Small intestine (tissue), 7 donors: Measurements from ENCODE around the gene PLPP4. TPM values are rescaled to one million over a fixed set of nuclear protein-coding genes. Genes with fewer than 3 reads are reported as not detected.

Experiments
- DNase-seq, 2 donors: peaks; one replicate each; pipeline versions ENCODE4 v3.0.0 to v3.0.0-alpha.2; 2013
- FAIRE-seq: peaks from 2 replicates; lab custom pipeline; 2012; peaks lifted over from hg19 to GRCh38; lab: Jason Lieb, UNC
- H3K27ac ChIP-seq, 3 donors: one replicate each; pipeline ENCODE4 v1.5.1; 2013; ENCODE audit warnings: low read length in 2 of 3, mild to moderate bottlenecking in 2 of 3, control low read depth in 1 of 3, inconsistent platforms in 1 of 3, low read depth in 1 of 3, moderate library complexity in 1 of 3
- H3K27me3 ChIP-seq, 3 donors: one replicate each; pipeline ENCODE4 v1.6.1; 2013; ENCODE audit warnings: low read length in 3 of 3, inconsistent platforms in 1 of 3; ENCODE audit not compliant: control insufficient read depth in 3 of 3, insufficient read depth in 3 of 3
- H3K36me3 ChIP-seq, 3 donors: one replicate each; pipeline ENCODE4 v1.6.1; 2013; ENCODE audit warnings: low read length in 3 of 3, inconsistent platforms in 1 of 3, low read depth in 1 of 3, mild to moderate bottlenecking in 1 of 3, moderate library complexity in 1 of 3; ENCODE audit not compliant: control insufficient read depth in 3 of 3, insufficient read depth in 2 of 3
- H3K4me1 ChIP-seq, 3 donors: one replicate each; pipeline ENCODE4 v1.6.1; 2013; ENCODE audit warnings: low read length in 2 of 3, inconsistent platforms in 1 of 3, low read depth in 1 of 3, mild to moderate bottlenecking in 1 of 3, moderate library complexity in 1 of 3; ENCODE audit not compliant: control insufficient read depth in 3 of 3, insufficient read depth in 2 of 3
- H3K4me3 ChIP-seq, 3 donors: one replicate each; pipeline ENCODE4 v1.5.1; 2013; ENCODE audit warnings: low read length in 3 of 3, control low read depth in 1 of 3, inconsistent platforms in 1 of 3, low read depth in 1 of 3, mild to moderate bottlenecking in 1 of 3, moderate library complexity in 1 of 3
- H3K9me3 ChIP-seq, 2 donors: one replicate each; pipeline ENCODE4 v1.6.1; 2013; ENCODE audit warnings: low read depth in 1 of 2, low read length in 1 of 2; ENCODE audit not compliant: control insufficient read depth in 2 of 2, insufficient read depth in 1 of 2
- WGBS, 3 donors: extraction: QIAGEN DNeasy Blood & Tissue Kit; methylation state at CpG; one replicate each; pipeline ENCODE4 v1.1.7; 2013; 5-methylcytosine and 5-hydroxymethylcytosine counted together
- polyA plus RNA-seq, 4 donors: library from polyadenylated mRNA; stranded (reverse) in 3 of 4; unstranded in 1 of 4; fragments of 200-250 nt in 3 of 4; fragments of 120-200 nt in 1 of 4; gene quantifications; one replicate each; pipeline versions ENCODE4 v1.2.1 to v1.2.3, GENCODE V29; 2013
- donor health status: healthy with polysubstance abuse.
- donor health status: control.
- donor health status: control.
- donor health status: Bipolar disorder and iron deficiency.
- donor health status: healthy.

The PLPP4 gene
- polyA plus RNA-seq, 4 donors = 0.60 TPM; not detected in 3

DNA sequence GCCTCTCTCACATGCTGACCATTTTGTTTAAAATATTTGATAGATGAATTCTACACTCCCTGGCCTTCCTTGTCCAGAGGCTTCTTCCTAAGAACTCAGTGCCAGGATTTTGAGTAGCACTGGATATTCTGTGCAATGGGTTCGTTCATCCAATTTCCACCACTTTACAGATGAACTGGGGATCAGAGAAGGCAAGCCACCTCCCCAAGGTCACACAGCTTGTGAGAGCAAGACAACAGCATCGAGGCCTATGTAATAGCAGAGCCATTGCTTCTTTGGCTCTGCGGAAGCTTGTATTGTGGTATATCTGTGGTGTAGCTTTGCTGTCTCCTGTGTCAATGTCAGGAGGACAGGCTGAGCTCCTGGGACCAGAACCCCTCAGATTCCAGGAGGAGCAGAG is 140.9 kb downstream of the PLPP4 start:
- Histone ChIP-seq H3K36me3 (no peaks in the 10 kb centered on the region), H3K4me3 (no peak overlapping the region), H3K27me3 (peaks cover 0 to 2% (median 0%) of the 10 kb centered on the region in 3 donors), H3K4me1 (no peaks in the 10 kb centered on the region), H3K9me3 (no peaks in the 10 kb centered on the region), H3K27ac (no peak overlapping the region)
- DNase-seq (no peak), FAIRE-seq (no peak)
- 62 to 80% (median 65%) methylated on average over 3 of the region's 3 CpGs for WGBS, 3 donors

DNA sequence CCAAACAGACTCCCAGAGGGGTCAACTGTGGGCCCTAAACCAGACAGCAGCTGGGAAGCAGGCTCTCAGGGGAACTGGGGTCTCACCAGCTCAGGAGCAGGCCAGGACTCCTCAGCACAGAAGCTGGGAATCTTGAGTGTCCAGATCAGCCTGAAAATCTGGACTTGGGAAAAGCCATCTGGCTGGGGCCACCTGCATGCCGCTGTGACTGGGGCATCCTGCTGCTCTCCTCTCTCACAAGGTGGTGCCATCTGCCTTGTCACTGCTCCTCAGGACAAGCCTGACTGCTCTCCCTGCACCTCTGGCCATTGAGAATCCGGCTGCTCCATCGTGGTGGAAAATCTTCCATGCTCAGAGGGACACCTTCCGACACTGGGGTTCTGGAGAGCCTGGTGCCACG is 141.4 kb downstream of the PLPP4 start:
- Histone ChIP-seq H3K4me3 (no peak overlapping the region), H3K36me3 (no peaks in the 10 kb centered on the region), H3K27ac (no peak overlapping the region), H3K9me3 (no peaks in the 10 kb centered on the region), H3K4me1 (no peaks in the 10 kb centered on the region), H3K27me3 (peaks cover 0 to 2% (median 0%) of the 10 kb centered on the region in 3 donors)
- no peak for DNase-seq
- FAIRE-seq = no peak
- WGBS, 3 donors = 42 to 63% (median 55%) methylated on average over 5 of the region's 5 CpGs

DNA sequence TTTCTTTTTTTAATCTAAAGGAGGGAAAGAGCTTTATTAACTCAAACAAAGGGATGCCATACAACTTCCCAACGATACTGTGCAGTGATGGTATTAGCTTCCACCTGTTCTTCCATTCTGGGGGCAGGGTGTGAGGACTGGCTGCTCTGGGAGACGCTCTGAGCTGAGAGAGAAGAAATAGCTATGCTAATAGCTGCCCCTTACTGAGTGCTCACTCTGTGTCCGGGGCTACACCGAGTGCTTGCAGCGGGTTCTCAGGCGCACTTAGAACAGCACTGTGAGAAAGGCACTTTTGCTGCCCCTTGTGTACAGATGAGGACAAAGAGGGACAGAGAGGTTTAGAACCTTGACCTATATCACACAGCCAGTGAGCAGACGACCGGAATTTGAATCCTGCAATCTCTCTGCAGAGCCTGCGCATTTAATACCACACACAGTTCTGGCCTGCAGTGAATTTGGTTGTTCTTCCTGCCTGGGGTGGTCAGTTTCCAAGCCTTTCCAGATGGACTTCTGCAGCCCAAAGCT is 142.2 kb downstream of the PLPP4 start:
- DNase-seq (no peak), FAIRE-seq (no peak)
- Histone ChIP-seq H3K27ac (no peak overlapping the region), H3K27me3 (peaks cover 0 to 2% (median 0%) of the 10 kb centered on the region in 3 donors), H3K4me3 (no peak overlapping the region), H3K36me3 (no peaks in the 10 kb centered on the region), H3K9me3 (no peaks in the 10 kb centered on the region), H3K4me1 (no peaks in the 10 kb centered on the region)
- WGBS, 3 donors = 61 to 71% (median 66%) methylated on average over 9 of the region's 9 CpGs

DNA sequence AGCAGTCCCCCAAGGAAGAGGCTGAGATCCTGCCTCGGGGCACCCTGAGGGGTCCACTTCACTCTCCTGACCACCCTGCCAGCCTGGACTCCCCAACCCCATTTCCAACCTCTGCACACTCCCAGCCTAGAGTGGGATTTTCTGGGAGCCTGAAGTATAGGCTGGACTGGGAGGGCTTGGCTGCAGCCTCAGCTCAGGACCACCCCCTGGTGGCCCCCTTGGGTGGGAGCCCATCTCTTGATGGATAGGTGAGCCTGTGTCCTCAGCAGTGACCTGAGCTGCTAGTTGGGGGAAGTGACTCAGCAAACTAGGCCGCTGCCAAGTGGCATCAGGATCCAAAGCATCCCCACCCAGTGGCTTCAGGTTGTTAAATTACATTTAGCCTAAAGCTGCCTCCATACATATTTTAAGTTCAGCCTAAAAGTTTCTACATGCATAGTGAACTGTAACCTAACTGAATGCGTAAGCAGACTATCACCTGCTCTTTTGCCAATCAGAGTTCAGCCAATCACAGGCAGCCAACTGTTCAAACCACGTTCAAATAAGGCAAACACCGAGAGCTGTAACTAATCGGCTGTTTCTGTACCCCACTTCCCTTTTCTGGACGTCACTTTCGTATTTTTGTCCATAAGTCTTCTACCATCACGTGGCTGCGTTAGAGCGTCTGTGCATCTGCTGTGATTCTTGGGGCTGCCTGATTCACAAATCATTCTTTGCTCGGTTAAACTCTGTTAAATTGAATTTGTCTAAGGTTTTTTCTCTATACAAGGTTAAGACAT is 144.0 kb downstream of the PLPP4 start:
- FAIRE-seq (no peak), DNase-seq (no peak)
- Histone ChIP-seq H3K36me3 (no peaks in the 10 kb centered on the region), H3K27me3 (peaks cover 0 to 2% (median 0%) of the 10 kb centered on the region in 3 donors), H3K4me3 (no peak overlapping the region), H3K9me3 (no peaks in the 10 kb centered on the region), H3K27ac (no peak overlapping the region), H3K4me1 (no peaks in the 10 kb centered on the region)
- 57 to 66% (median 63%) methylated on average over 12 of the region's 12 CpGs for WGBS, 3 donors

DNA sequence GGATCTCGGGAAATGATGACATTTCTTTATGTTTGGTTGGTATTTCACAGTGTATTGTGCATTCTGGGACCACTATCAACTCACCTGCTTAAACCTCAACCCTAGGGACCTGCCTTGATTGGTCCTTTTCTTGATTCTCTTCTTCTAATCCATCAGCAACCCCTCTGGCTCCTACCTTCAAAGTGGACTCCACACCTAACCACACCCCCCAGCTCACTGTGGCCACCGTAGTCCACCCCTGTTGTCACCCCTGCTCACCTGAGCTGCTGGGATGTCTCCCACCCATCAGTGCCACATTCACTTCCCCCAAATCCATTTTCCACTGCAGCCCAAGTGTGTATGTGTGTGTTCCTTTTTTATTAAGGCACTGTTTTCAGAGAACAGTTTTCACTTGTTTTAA is 145.0 kb downstream of the PLPP4 start:
- Histone ChIP-seq H3K4me3 (no peak overlapping the region), H3K27me3 (peaks cover 0 to 2% (median 0%) of the 10 kb centered on the region in 3 donors), H3K9me3 (no peaks in the 10 kb centered on the region), H3K27ac (no peak overlapping the region), H3K4me1 (no peaks in the 10 kb centered on the region), H3K36me3 (no peaks in the 10 kb centered on the region)
- 75 to 80% (median 79%) methylated on average over 2 of the region's 2 CpGs for WGBS, 3 donors
- DNase-seq (no peak), FAIRE-seq (no peak)

DNA sequence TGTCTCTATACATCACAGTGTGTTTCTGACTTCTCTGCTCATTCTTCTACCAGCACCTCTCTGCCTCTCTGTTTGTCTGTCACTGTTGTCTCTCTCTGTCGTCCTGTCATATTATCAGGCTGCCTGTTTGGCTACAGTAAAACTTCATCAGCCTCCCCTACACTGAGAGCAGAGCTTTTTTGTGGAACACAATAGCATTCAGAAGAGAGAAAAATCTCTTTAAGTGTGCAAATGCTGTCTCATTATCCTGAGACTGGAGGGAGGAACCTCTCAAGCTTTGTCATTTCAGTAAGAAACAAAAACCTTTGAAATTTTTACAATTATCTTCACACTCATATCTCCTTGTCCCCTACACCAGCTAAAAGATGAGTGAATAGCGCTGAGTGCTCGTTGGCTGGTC is 148.4 kb downstream of the PLPP4 start:
- DNase-seq = no peak
- Histone ChIP-seq H3K9me3 (no peaks in the 10 kb centered on the region), H3K4me3 (no peak overlapping the region), H3K27ac (no peak overlapping the region), H3K4me1 (no peaks in the 10 kb centered on the region), H3K27me3 (no peaks in the 10 kb centered on the region), H3K36me3 (no peaks in the 10 kb centered on the region)
- WGBS, 3 donors = 65 to 76% (median 75%) methylated on average over 3 of the region's 3 CpGs
- no peak for FAIRE-seq

DNA sequence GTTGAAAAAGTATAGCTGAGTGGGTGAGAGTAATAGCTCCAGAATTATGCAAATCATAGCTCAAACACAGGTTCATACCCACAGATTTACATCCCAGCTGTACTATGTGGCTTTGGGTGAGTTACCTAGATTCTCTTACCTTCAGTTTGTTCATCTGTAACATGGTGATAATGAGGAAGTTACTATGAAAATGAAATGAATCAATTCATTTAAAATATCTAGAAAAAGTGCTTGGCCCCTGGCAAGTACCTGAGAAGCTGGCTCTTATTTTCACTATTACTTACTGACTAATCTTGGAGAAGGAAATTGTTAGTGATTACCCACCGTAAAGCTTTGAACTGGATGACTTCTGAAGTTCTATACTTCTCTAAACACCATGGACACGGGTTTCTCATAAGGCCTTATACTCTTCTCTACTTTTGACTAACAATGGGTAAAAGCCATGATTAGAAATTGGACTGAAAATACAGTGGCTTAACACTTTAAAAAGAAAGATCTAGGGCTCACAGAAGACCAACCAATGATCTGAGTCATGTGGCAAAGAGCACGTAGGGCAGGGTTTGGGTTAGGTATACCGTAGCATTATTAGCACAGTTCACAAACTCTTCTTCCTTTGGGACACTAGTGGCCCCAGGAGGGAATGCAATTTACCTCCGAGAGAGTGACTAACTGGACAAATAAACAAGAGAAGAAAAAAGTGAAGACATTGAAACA is 149.2 kb downstream of the PLPP4 start:
- no peak for DNase-seq
- FAIRE-seq = no peak
- no peak overlapping the region for H3K27ac ChIP-seq
- no peaks in the 10 kb centered on the region for H3K4me1 ChIP-seq
- H3K4me3 ChIP-seq = no peak overlapping the region
- H3K9me3 ChIP-seq = no peaks in the 10 kb centered on the region
- WGBS, 3 donors = 61 to 70% (median 68%) methylated on average over 5 of the region's 5 CpGs
- H3K27me3 ChIP-seq = no peaks in the 10 kb centered on the region
- no peaks in the 10 kb centered on the region for H3K36me3 ChIP-seq

DNA sequence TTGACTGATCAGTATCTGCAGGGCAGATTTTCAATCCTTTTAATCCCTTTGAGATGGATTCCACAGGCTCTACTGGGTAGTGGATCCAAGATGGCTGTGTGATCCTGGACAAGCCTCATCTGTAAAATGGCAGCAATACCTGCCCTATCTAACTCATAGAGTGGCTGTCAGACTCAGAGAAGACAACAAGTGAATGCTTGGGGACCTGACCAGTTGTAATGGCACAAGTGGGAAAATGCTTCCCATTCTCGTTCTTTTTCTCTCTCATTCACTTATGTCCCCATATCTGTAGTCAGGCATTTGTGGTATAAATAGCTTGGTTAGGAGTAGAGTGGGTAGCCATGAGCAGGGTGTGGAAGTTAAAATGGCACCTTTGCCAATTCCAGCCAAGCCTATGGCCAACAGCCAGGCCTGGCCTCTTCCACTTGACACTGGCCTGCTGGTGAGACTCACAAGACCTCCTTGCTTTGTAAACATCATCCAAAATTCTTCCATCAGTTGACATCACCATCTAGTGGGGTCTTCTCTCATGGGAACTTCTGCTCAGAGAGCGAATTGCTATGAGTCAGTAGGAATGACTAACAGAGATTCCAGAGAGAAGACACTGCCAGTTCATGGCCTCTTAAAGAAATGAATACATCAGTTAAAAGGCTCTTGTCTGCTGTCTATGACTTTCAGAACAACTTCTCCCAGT is 150.1 kb downstream of the PLPP4 start:
- 77 to 88% (median 77%) methylated on average over 2 of the region's 2 CpGs for WGBS, 3 donors

More for the DNA sequence above, 150.1 kb downstream of the PLPP4 start:
- no peaks in the 10 kb centered on the region for H3K4me1 ChIP-seq
- H3K36me3 ChIP-seq = no peaks in the 10 kb centered on the region
- no peak overlapping the region for H3K27ac ChIP-seq
- no peaks in the 10 kb centered on the region for H3K27me3 ChIP-seq
- DNase-seq = no peak
- no peak overlapping the region for H3K4me3 ChIP-seq
- FAIRE-seq = no peak
- H3K9me3 ChIP-seq = no peaks in the 10 kb centered on the region
